Liver (tissue), 9 donors: ENCODE results near the gene COMMD2. TPM values are rescaled to one million over a fixed set of nuclear protein-coding genes. Genes with fewer than 3 reads are reported as not detected.

Experiments used
- DNase-seq: peaks from one replicate; pipeline ENCODE4 v3.0.0-alpha.2; 2017; ENCODE audit warnings: low spot score
- H3K27ac ChIP-seq, 2 donors: one replicate each; pipeline ENCODE4 v1.7.0; 2013; ENCODE audit warnings: inconsistent platforms in 2 of 2, low read length in 2 of 2, control low read depth in 1 of 2, low read depth in 1 of 2, mild to moderate bottlenecking in 1 of 2
- H3K27me3 ChIP-seq, 4 donors: one replicate each; pipeline versions ENCODE4 v1.6.1 to v1.7.0; 2013; ENCODE audit warnings: low read length in 3 of 4, inconsistent platforms in 1 of 4, mild to moderate bottlenecking in 1 of 4, moderate library complexity in 1 of 4; ENCODE audit not compliant: control insufficient read depth in 4 of 4, insufficient read depth in 4 of 4
- H3K36me3 ChIP-seq, 4 donors: one replicate each; pipeline versions ENCODE4 v1.6.1 to v1.7.0; 2013; ENCODE audit warnings: low read length in 3 of 4, mild to moderate bottlenecking in 3 of 4, low read depth in 1 of 4, moderate library complexity in 1 of 4; ENCODE audit not compliant: control insufficient read depth in 4 of 4, insufficient read depth in 3 of 4
- H3K4me1 ChIP-seq, 4 donors: one replicate each; pipeline versions ENCODE4 v1.6.1 to v1.7.0; 2013; ENCODE audit warnings: low read length in 3 of 4, mild to moderate bottlenecking in 3 of 4, moderate library complexity in 1 of 4; ENCODE audit not compliant: control insufficient read depth in 4 of 4, insufficient read depth in 4 of 4
- H3K4me3 ChIP-seq, 3 donors: one replicate each; pipeline versions ENCODE4 v1.6.1 to v1.7.0; 2013; ENCODE audit warnings: low read length in 3 of 3, control low read depth in 1 of 3, low read depth in 1 of 3, mild to moderate bottlenecking in 1 of 3
- H3K9ac ChIP-seq, 2 donors: one replicate each; pipeline ENCODE4 v1.7.0; 2013; ENCODE audit warnings: low read length in 2 of 2, mild to moderate bottlenecking in 2 of 2, moderate library complexity in 2 of 2, control low read depth in 1 of 2, low read depth in 1 of 2
- H3K9me3 ChIP-seq, 4 donors: one replicate each; pipeline versions ENCODE4 v1.6.1 to v1.7.0; 2013; ENCODE audit warnings: low read length in 3 of 4; ENCODE audit not compliant: control insufficient read depth in 4 of 4
- EGR1 ChIP-seq, 2 donors: IDR thresholded peaks; 2 replicates each; pipeline ENCODE4 v1.6.1; 2016 to 2018; ENCODE audit warnings: antibody characterized with exemption in 2 of 2, low read depth in 2 of 2
- FOXA1 ChIP-seq: IDR thresholded peaks from 2 replicates; pipeline ENCODE4 v1.6.1; 2016; ENCODE audit warnings: antibody characterized with exemption
- FOXA2 ChIP-seq: IDR thresholded peaks from 2 replicates; pipeline ENCODE4 v1.6.1; 2016; ENCODE audit warnings: antibody characterized with exemption
- GABPA ChIP-seq, 2 donors: IDR thresholded peaks in 1 of 2; conservative IDR thresholded peaks in 1 of 2; 2 replicates each; pipeline ENCODE4 v1.6.1; 2016; ENCODE audit warnings: antibody characterized with exemption in 2 of 2, mild to moderate bottlenecking in 1 of 2, moderate library complexity in 1 of 2
- HNF4G ChIP-seq: IDR thresholded peaks from 2 replicates; pipeline ENCODE4 v1.6.1; 2016; ENCODE audit warnings: antibody characterized with exemption
- JUND ChIP-seq, 2 donors: IDR thresholded peaks; 2 replicates each; pipeline ENCODE4 v1.6.1; 2016; ENCODE audit warnings: antibody characterized with exemption in 2 of 2
- NR2F2 ChIP-seq: IDR thresholded peaks from 2 replicates; pipeline ENCODE4 v1.6.1; 2016; ENCODE audit warnings: antibody characterized with exemption
- RAD21 ChIP-seq, 2 donors: IDR thresholded peaks; 2 replicates each; pipeline ENCODE4 v1.6.1; 2016; ENCODE audit warnings: antibody characterized with exemption in 2 of 2, mild to moderate bottlenecking in 2 of 2
- RXRA ChIP-seq, 2 donors: IDR thresholded peaks; 2 replicates each; pipeline ENCODE4 v1.6.1; 2017 to 2018; ENCODE audit warnings: antibody characterized with exemption in 2 of 2, mild to moderate bottlenecking in 1 of 2
- SP1 ChIP-seq: IDR thresholded peaks from 2 replicates; pipeline ENCODE4 v1.6.1; 2018; ENCODE audit warnings: antibody characterized with exemption, mild to moderate bottlenecking
- TAF1 ChIP-seq: conservative IDR thresholded peaks from 2 replicates; pipeline ENCODE4 v1.6.1; 2016; ENCODE audit warnings: antibody characterized with exemption, mild to moderate bottlenecking
- YY1 ChIP-seq: IDR thresholded peaks from 2 replicates; pipeline ENCODE4 v1.6.1; 2016; ENCODE audit warnings: antibody characterized with exemption, mild to moderate bottlenecking
- WGBS: extraction: QIAGEN DNeasy Blood & Tissue Kit; methylation state at CpG from one replicate; pipeline ENCODE4 v1.1.7; 2013; 5-methylcytosine and 5-hydroxymethylcytosine counted together
- polyA plus RNA-seq, 2 donors: library from polyadenylated mRNA; stranded (reverse) in 1 of 2; unstranded in 1 of 2; fragments of 200-250 nt in 1 of 2; fragments of >200 nt in 1 of 2; fragmentation: Nextera tagmentation in 1 of 2; extraction: Ambion mirVana in 1 of 2; gene quantifications; one replicate each; pipeline versions ENCODE4 v1.2.1 to v1.2.3, GENCODE V29; 2013 to 2015
- total RNA-seq, 2 donors: library from RNA; depleted of rRNA; stranded (reverse); fragments of >200 nt; gene quantifications; one replicate each; pipeline ENCODE4 v1.2.3, GENCODE V29; 2014
- TF ChIP-seq, protein P1 (sequence below): IDR thresholded peaks from 2 replicates; pipeline ENCODE4 v1.6.1; 2016; ENCODE audit warnings: antibody characterized with exemption
- TF ChIP-seq, protein P2 (sequence below): IDR thresholded peaks from 2 replicates; pipeline ENCODE4 v1.6.1; 2016; ENCODE audit warnings: antibody characterized with exemption, mild to moderate bottlenecking
- TF ChIP-seq, protein P3 (sequence below): IDR thresholded peaks from 2 replicates; pipeline ENCODE4 v1.6.1; 2016; ENCODE audit warnings: antibody characterized with exemption
- TF ChIP-seq, protein P4 (sequence below): IDR thresholded peaks from 2 replicates; pipeline ENCODE4 v1.6.1; 2016; ENCODE audit warnings: antibody characterized with exemption
- donor health status: healthy.
- donor health status: healthy.
- donor health status: healthy.
- donor health status: healthy.
- donor health status: healthy.

COMMD2 gene
- total and polyA plus RNA-seq, 4 donors: 5.8 to 15.4 (median 11.2) TPM

DNA sequence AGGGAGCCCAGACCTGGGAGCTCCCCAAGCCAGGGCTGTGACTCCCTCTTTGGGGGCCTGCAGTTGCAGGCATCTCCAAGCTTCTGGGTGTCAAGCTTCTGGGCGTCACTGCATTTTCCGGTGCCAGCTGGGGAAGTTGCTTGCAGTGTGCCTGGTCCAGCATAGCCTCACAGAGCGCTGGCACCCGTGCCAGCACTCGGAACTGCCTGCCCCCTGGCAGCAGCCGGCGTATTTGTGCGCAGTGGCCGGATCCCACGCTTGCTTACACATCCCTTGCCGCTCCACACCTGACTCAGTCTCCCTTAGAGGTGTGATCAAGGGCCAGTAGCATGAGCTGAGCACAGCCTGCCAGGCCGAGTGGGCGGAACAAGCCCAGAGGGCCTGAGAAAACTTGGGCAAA lies 37.0 kb downstream of the COMMD2 start:
- Histone ChIP-seq H3K4me3 (no peak overlapping the region), H3K9me3 (no peaks in the 10 kb centered on the region), H3K36me3 (no peaks in the 10 kb centered on the region), H3K27me3 (no peaks in the 10 kb centered on the region), H3K9ac (no peak overlapping the region), H3K4me1 (peaks cover 0 to 3% (median 2%) of the 10 kb centered on the region in 4 donors), H3K27ac (no peak overlapping the region)
- TF ChIP-seq JUND (IDR thresholded peaks at IDR 0.05) (no peak), RAD21 (IDR thresholded peaks at IDR 0.05) (no peak), GABPA (IDR thresholded peaks at IDR 0.05 in 1 of 2, conservative IDR thresholded peaks at IDR 0.05 in 1 of 2) (no peak)
- TF ChIP-seq, protein P1, sequence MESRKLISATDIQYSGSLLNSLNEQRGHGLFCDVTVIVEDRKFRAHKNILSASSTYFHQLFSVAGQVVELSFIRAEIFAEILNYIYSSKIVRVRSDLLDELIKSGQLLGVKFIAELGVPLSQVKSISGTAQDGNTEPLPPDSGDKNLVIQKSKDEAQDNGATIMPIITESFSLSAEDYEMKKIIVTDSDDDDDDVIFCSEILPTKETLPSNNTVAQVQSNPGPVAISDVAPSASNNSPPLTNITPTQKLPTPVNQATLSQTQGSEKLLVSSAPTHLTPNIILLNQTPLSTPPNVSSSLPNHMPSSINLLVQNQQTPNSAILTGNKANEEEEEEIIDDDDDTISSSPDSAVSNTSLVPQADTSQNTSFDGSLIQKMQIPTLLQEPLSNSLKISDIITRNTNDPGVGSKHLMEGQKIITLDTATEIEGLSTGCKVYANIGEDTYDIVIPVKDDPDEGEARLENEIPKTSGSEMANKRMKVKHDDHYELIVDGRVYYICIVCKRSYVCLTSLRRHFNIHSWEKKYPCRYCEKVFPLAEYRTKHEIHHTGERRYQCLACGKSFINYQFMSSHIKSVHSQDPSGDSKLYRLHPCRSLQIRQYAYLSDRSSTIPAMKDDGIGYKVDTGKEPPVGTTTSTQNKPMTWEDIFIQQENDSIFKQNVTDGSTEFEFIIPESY: no peak
- no peak for DNase-seq
- WGBS: 95% methylated on average over 13 of the region's 13 CpGs

DNA sequence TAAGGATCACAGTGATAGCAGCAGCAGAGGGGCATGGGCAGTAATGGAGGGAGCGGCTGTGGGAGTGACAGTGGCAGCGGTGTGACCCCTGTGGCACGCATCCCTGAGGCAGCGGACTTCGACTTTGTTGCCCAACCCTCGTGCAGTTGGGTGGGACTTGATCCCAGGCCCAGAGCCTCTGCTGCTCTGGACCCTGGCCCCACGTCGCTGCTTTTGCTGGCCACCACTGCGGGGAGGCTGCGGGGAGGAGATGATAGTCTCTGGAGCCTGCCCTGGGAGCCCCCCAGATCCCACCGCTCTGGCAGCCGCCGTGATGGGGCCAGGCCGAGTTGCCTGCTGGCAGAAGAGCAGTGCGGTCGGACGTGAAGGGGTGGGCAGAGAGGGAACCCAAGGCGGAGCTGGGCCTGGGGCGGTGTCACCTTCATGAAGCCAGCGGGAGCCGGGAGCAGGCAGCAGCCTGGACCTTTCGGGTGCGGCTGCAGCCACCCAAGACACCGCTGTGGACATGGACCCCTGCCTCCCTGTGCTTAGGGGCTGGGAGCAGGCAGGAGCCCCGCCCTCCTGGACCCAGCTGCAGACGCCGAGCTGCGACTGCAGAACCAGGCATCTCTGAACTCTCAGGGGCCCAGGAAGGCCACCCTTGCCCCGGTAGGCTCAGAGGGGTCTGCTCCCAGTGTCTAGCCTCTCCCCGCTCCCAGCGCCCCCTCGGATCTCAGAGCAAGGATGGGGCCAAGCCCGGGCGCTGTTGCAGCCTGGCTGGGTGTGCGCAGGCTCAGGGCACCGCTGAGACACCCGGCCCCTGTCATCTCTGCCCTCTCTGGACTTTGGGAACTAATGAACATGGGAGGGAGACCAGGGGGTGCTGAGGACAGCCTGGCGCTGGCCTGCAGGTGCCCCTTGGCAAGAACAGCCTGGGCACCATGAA lies 38.3 kb downstream of the COMMD2 start:
- no peak overlapping the region for H3K27ac ChIP-seq
- TF ChIP-seq FOXA2 (no peak), YY1 (no peak), GABPA (IDR thresholded peaks at IDR 0.05 in 1 of 2, conservative IDR thresholded peaks at IDR 0.05 in 1 of 2) (no peak), JUND (IDR thresholded peaks at IDR 0.05) (no peak)
- TF ChIP-seq, protein P2, sequence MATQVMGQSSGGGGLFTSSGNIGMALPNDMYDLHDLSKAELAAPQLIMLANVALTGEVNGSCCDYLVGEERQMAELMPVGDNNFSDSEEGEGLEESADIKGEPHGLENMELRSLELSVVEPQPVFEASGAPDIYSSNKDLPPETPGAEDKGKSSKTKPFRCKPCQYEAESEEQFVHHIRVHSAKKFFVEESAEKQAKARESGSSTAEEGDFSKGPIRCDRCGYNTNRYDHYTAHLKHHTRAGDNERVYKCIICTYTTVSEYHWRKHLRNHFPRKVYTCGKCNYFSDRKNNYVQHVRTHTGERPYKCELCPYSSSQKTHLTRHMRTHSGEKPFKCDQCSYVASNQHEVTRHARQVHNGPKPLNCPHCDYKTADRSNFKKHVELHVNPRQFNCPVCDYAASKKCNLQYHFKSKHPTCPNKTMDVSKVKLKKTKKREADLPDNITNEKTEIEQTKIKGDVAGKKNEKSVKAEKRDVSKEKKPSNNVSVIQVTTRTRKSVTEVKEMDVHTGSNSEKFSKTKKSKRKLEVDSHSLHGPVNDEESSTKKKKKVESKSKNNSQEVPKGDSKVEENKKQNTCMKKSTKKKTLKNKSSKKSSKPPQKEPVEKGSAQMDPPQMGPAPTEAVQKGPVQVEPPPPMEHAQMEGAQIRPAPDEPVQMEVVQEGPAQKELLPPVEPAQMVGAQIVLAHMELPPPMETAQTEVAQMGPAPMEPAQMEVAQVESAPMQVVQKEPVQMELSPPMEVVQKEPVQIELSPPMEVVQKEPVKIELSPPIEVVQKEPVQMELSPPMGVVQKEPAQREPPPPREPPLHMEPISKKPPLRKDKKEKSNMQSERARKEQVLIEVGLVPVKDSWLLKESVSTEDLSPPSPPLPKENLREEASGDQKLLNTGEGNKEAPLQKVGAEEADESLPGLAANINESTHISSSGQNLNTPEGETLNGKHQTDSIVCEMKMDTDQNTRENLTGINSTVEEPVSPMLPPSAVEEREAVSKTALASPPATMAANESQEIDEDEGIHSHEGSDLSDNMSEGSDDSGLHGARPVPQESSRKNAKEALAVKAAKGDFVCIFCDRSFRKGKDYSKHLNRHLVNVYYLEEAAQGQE: no peak
- 89% methylated on average over 38 of the region's 38 CpGs for WGBS
- H3K27me3 ChIP-seq: no peaks in the 10 kb centered on the region
- DNase-seq: no peak
- peaks cover 0 to 3% (median 2%) of the 10 kb centered on the region in 4 donors for H3K4me1 ChIP-seq
- H3K4me3 ChIP-seq: no peak overlapping the region
- no peaks in the 10 kb centered on the region for H3K36me3 ChIP-seq
- no peaks in the 10 kb centered on the region for H3K9me3 ChIP-seq
- H3K9ac ChIP-seq: no peak overlapping the region

DNA sequence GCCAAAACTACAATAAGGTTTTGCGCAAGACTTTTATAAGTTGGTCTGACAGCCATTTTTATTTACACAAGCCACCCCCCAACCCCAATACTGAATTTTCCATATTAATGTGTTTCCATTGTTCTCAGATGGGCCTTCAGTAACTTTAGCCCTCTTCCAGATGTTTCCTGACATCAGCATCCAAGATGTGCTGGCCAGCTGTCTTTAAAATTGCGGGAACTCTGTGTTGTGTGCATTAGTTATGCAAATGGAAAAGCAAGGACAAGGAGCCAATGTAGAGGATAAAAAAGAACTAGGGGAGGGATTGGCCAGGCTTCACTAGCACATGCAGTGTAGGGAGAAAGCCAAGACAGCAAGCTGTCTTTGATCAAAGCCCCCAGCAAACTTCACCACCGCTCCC lies 45.4 kb downstream of the COMMD2 start:
- Histone ChIP-seq H3K9ac (no peak overlapping the region), H3K4me3 (no peak overlapping the region), H3K36me3 (no peaks in the 10 kb centered on the region), H3K4me1 (no peaks in the 10 kb centered on the region), H3K27me3 (no peaks in the 10 kb centered on the region), H3K9me3 (no peaks in the 10 kb centered on the region), H3K27ac (no peak overlapping the region)
- WGBS: 92% methylated on average over 3 of the region's 3 CpGs
- DNase-seq: no peak
- TF ChIP-seq HNF4G: no peak
- TF ChIP-seq, protein P3, sequence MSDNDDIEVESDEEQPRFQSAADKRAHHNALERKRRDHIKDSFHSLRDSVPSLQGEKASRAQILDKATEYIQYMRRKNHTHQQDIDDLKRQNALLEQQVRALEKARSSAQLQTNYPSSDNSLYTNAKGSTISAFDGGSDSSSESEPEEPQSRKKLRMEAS: no peak
- TF ChIP-seq, protein P4, sequence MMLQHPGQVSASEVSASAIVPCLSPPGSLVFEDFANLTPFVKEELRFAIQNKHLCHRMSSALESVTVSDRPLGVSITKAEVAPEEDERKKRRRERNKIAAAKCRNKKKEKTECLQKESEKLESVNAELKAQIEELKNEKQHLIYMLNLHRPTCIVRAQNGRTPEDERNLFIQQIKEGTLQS: no peak
- TF ChIP-seq SP1: no peak
- TF ChIP-seq FOXA1: no peak
- no peak for TF ChIP-seq EGR1 (IDR thresholded peaks at IDR 0.05; ENCODE audit: low read depth in 2 of 2)
- no peak for TF ChIP-seq RXRA (IDR thresholded peaks at IDR 0.05)
- TF ChIP-seq TAF1: no peak
- no peak for TF ChIP-seq RAD21 (IDR thresholded peaks at IDR 0.05)
- no peak for TF ChIP-seq NR2F2
- no peak for TF ChIP-seq GABPA (IDR thresholded peaks at IDR 0.05 in 1 of 2, conservative IDR thresholded peaks at IDR 0.05 in 1 of 2)
- TF ChIP-seq, protein P1: no peak
- TF ChIP-seq YY1: no peak
